GM21737 (cell line): ENCODE data around the gene CCT8.
"Not testable (repeated sequence)": the region's sequence is repeated elsewhere in the genome, so short reads cannot be mapped to it uniquely, and the experiment has no call there.

ENCODE experiments used
- ATAC-seq: cut with Tn5 transposase; IDR thresholded peaks from one replicate; pipeline ENCODE4 v1.9.1; 2021; ENCODE audit warnings: mild to moderate bottlenecking, moderate library complexity; ENCODE audit not compliant: unreplicated experiment

The CCT8 gene

GRCh38 chr21:29078869-29079767 lies 5.7 kb upstream of the CCT8 start:
- ATAC-seq: peak; percentile 47

- no peak for ATAC-seq
Observed at GRCh38 chr21:29077651-29078090, 4.2 kb upstream of the CCT8 start.

GRCh38 chr21:29076731-29077640 lies 3.5 kb upstream of the CCT8 start:
- ATAC-seq: not testable (repeated sequence)

GRCh38 chr21:29075706-29076466 lies 2.4 kb upstream of the CCT8 start:
- ATAC-seq: no peak

GRCh38 chr21:29074783-29075182 lies 1.3 kb upstream of the CCT8 start:
- no peak for ATAC-seq

GRCh38 chr21:29074007-29074376 lies 544 bp upstream of the CCT8 start:
- peak; percentile 26 for ATAC-seq

GRCh38 chr21:29072873-29073221 lies 601 bp downstream of the CCT8 start:
- no peak for ATAC-seq

- peak; percentile 91 for ATAC-seq
Observed at GRCh38 chr21:29064850-29065481, 8.5 kb downstream of the CCT8 start.

- ATAC-seq: no peak
Observed at GRCh38 chr21:29056538-29057050, 16.9 kb downstream of the CCT8 start.

GRCh38 chr21:29056005-29056404 lies 17.4 kb downstream of the CCT8 start:
- no peak for ATAC-seq

GRCh38 chr21:29055080-29055479 lies 18.4 kb downstream of the CCT8 start:
- no peak for ATAC-seq

GRCh38 chr21:29053656-29054055 lies 19.8 kb downstream of the CCT8 start:
- no peak for ATAC-seq

GRCh38 chr21:29053011-29053553 lies 20.4 kb downstream of the CCT8 start:
- ATAC-seq: no peak

GRCh38 chr21:29052224-29052623 lies 21.2 kb downstream of the CCT8 start:
- ATAC-seq: no peak

GRCh38 chr21:29034678-29035077 lies 38.8 kb downstream of the CCT8 start:
- no peak for ATAC-seq

- no peak for ATAC-seq
Observed at GRCh38 chr21:29033871-29034270, 39.6 kb downstream of the CCT8 start.

GRCh38 chr21:29033301-29033700 lies 40.1 kb downstream of the CCT8 start:
- ATAC-seq: no peak

GRCh38 chr21:29030909-29031308 lies 42.5 kb downstream of the CCT8 start:
- no peak for ATAC-seq

GRCh38 chr21:29029524-29029923 lies 43.9 kb downstream of the CCT8 start:
- ATAC-seq: no peak

GRCh38 chr21:29025328-29025713 lies 48.1 kb downstream of the CCT8 start:
- no peak for ATAC-seq
